HFF-Myc (cell line): ENCODE measurements around the gene CACFD1.

ENCODE experiments used
- DNase-seq: peaks from one replicate; pipeline ENCODE4 v3.0.0-alpha.2; 2011; ENCODE audit warnings: low read depth; ENCODE audit errors: extremely low read depth
- H3K4me3 ChIP-seq: replicated peaks from 2 replicates; pipeline ENCODE4 v1.5.1; 2011; ENCODE audit warnings: low read depth, mild to moderate bottlenecking, control low read depth, low read length
- TF ChIP-seq, protein P1 (sequence below): IDR thresholded peaks from 2 replicates; pipeline ENCODE4 v1.5.1; 2012; ENCODE audit warnings: mild to moderate bottlenecking, low read depth, low read length, control low read depth; ENCODE audit errors: missing control alignments

Gene CACFD1

DNA sequence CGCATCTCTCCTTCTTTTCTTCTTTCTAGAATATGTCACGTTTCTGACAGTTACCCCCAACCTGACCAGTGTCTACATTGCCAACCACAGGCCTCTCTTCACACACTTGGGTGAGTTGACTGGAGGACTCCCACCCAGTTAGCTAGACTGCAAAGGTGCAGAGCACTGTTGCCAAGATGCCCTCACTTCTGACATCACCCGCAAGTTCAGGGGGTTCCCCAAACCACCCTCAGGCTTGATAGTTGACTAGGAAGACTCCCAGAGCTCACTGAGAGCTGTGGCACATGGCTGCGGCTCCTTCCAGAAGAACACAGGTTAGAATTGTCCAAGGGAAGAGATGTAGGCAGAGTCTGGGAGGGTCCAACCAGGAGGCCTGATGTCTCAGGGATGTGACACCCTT is 20.4 kb upstream of the CACFD1 start:
- DNase-seq = no peak
- no peak overlapping the region for H3K4me3 ChIP-seq
- TF ChIP-seq, protein P1, sequence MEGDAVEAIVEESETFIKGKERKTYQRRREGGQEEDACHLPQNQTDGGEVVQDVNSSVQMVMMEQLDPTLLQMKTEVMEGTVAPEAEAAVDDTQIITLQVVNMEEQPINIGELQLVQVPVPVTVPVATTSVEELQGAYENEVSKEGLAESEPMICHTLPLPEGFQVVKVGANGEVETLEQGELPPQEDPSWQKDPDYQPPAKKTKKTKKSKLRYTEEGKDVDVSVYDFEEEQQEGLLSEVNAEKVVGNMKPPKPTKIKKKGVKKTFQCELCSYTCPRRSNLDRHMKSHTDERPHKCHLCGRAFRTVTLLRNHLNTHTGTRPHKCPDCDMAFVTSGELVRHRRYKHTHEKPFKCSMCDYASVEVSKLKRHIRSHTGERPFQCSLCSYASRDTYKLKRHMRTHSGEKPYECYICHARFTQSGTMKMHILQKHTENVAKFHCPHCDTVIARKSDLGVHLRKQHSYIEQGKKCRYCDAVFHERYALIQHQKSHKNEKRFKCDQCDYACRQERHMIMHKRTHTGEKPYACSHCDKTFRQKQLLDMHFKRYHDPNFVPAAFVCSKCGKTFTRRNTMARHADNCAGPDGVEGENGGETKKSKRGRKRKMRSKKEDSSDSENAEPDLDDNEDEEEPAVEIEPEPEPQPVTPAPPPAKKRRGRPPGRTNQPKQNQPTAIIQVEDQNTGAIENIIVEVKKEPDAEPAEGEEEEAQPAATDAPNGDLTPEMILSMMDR = no peak

DNA sequence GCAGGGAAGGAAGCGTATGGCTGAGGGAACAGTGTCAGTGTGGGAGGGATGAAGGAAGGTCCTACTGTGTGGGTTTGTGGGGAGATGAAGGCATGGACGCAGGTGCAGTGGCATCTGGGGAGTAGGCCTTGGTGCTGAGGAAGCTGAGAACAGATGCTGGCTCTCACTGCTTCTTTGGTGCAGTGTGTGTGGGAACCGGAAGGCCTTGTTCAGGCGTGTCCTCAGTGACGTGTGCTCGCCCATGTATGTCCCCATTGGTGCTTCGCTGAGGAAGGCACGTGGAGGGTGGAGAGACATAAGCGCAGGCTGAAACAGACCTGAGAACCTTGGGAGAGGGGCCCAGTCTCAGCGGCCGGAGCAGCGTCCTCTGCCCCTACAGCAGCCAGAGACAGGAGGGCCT is 18.9 kb upstream of the CACFD1 start:
- TF ChIP-seq, protein P1 = no peak
- H3K4me3 ChIP-seq = no peak overlapping the region
- no peak for DNase-seq

- no peak overlapping the region for H3K4me3 ChIP-seq
- DNase-seq = no peak
- TF ChIP-seq, protein P1 = no peak
These were observed 18.2 kb upstream of the CACFD1 start for GRCh38 chr9:133441571-133441970.

GRCh38 chr9:133443248-133443647 is 16.5 kb upstream of the CACFD1 start:
- no peak for DNase-seq
- no peak overlapping the region for H3K4me3 ChIP-seq
- TF ChIP-seq, protein P1 = no peak

DNA sequence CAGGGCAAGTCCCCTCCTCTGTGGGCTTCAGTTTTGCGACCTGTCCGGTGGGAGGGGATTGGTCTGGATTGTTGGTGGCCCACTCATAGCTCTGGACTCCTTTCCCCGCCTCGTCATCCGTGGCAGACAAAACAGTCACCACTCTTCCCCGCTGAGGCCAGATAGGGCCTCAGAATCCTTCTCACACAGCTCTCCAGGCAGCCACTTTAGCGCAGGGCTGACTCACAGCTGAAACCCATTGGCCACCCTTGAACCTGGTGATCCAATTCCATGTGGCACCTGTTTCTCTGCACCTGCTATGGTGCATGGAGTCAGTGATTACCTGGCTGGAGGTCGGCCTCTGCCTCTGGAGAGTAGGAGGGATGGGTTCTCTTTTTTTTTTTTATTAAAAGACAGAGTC is 15.8 kb upstream of the CACFD1 start:
- H3K4me3 ChIP-seq = no peak overlapping the region
- TF ChIP-seq, protein P1 = no peak
- no peak for DNase-seq

GRCh38 chr9:133445293-133445969 is 14.3 kb upstream of the CACFD1 start:
- DNase-seq = no peak
- TF ChIP-seq, protein P1 = no peak
- no peak overlapping the region for H3K4me3 ChIP-seq

DNA sequence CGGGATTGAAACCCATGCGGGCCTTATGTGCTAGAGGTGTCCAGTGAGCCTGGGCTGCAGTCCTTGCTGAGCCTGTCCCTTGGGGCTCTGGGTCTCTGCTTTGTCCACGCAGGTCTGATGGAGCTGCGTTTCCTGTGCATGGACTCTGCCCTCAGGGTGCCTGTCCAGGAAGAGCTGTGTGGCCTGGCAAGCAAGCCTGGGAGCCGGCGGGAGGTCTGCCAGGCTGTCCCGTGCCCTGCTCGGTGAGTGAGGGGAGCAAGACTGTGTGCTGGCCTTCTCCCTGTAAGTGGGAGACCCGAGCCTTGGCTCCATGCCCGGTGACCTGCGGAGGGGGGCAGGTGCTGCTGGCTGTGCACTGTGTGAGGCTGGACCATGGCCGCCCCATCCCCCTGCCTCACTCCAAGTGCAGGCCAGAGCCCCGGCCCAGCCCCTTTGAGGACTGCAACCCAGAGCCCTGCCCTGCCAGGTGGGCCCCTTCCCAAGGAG is 11.2 kb upstream of the CACFD1 start:
- TF ChIP-seq, protein P1 = no peak
- no peak for DNase-seq
- no peak overlapping the region for H3K4me3 ChIP-seq
